ENCODE measurements around the gene TMEM134.
A peak's percentile ranks its signal among the peaks of the same experiment; 100 is the strongest.

The TMEM134 gene

GRCh38 chr11:67416416-67417335, 52.4 kb downstream of the TMEM134 start:
- no peaks in the 10 kb centered on the region for H3K9me3 ChIP-seq (ENCODE audit: control insufficient read depth in 5 of 5, low read length in 5 of 5)
- peaks cover 0 to 42% (median 36%) of the 10 kb centered on the region in 5 donors for H3K4me1 ChIP-seq (ENCODE audit: control insufficient read depth in 5 of 5, insufficient read depth in 5 of 5, low read length in 5 of 5)
- H3K27ac ChIP-seq (ENCODE audit: low read depth, low read length), result no peak overlapping the region
- H3K36me3 ChIP-seq (ENCODE audit: control insufficient read depth in 5 of 5, insufficient read depth in 5 of 5, low read length in 5 of 5), result no peaks in the 10 kb centered on the region
- no peak overlapping the region for H3K4me3 ChIP-seq (ENCODE audit: low read depth in 1 of 5, low read length in 5 of 5)
- peak overlapping the region in 1 of 5 donors; percentile 51 for H3K9ac ChIP-seq (ENCODE audit: low read length in 5 of 5)
- H3K27me3 ChIP-seq (ENCODE audit: control insufficient read depth in 5 of 5, insufficient read depth in 4 of 5, low read length in 5 of 5), result peaks cover 17 to 31% (median 22%) of the 10 kb centered on the region in 5 donors

- Histone ChIP-seq H3K27me3 (ENCODE audit: control insufficient read depth in 5 of 5, insufficient read depth in 4 of 5, low read length in 5 of 5) (peaks cover 27 to 40% (median 30%) of the 10 kb centered on the region in 5 donors), H3K4me3 (ENCODE audit: low read depth in 1 of 5, low read length in 5 of 5) (peak within 1 kb of the TSS in 1 of 5 donors; percentile 37), H3K4me1 (ENCODE audit: control insufficient read depth in 5 of 5, insufficient read depth in 5 of 5, low read length in 5 of 5) (peaks cover 0 to 39% (median 33%) of the 10 kb centered on the region in 5 donors), H3K36me3 (ENCODE audit: control insufficient read depth in 5 of 5, insufficient read depth in 5 of 5, low read length in 5 of 5) (no peaks in the 10 kb centered on the region), H3K9me3 (ENCODE audit: control insufficient read depth in 5 of 5, low read length in 5 of 5) (no peaks in the 10 kb centered on the region), H3K27ac (ENCODE audit: low read depth, low read length) (no peak within 1 kb of the TSS), H3K9ac (ENCODE audit: low read length in 5 of 5) (no peak within 1 kb of the TSS)
These were observed 53.3 kb downstream of the TMEM134 start, which contains the start of gene CARNS1 for GRCh38 chr11:67415501-67416304. TSS of gene CARNS1 (plus strand) at chr11:67415678. CDS start at chr11:67416200, 522 bp downstream.

GRCh38 chr11:67413266-67413849, 55.7 kb downstream of the TMEM134 start:
- Histone ChIP-seq H3K4me1 (ENCODE audit: control insufficient read depth in 5 of 5, insufficient read depth in 5 of 5, low read length in 5 of 5) (peaks cover 0 to 32% (median 27%) of the 10 kb centered on the region in 5 donors), H3K27me3 (ENCODE audit: control insufficient read depth in 5 of 5, insufficient read depth in 4 of 5, low read length in 5 of 5) (peaks cover 45 to 64% (median 52%) of the 10 kb centered on the region in 5 donors), H3K36me3 (ENCODE audit: control insufficient read depth in 5 of 5, insufficient read depth in 5 of 5, low read length in 5 of 5) (no peaks in the 10 kb centered on the region), H3K9ac (ENCODE audit: low read length in 5 of 5) (no peak overlapping the region), H3K9me3 (ENCODE audit: control insufficient read depth in 5 of 5, low read length in 5 of 5) (no peaks in the 10 kb centered on the region), H3K27ac (ENCODE audit: low read depth, low read length) (no peak overlapping the region), H3K4me3 (ENCODE audit: low read depth in 1 of 5, low read length in 5 of 5) (no peak overlapping the region)

- H3K4me1 ChIP-seq (ENCODE audit: control insufficient read depth in 5 of 5, insufficient read depth in 5 of 5, low read length in 5 of 5), result peaks cover 0 to 32% (median 25%) of the 10 kb centered on the region in 5 donors
- no peak overlapping the region for H3K4me3 ChIP-seq (ENCODE audit: low read depth in 1 of 5, low read length in 5 of 5)
- peaks cover 51 to 68% (median 59%) of the 10 kb centered on the region in 5 donors for H3K27me3 ChIP-seq (ENCODE audit: control insufficient read depth in 5 of 5, insufficient read depth in 4 of 5, low read length in 5 of 5)
- H3K36me3 ChIP-seq (ENCODE audit: control insufficient read depth in 5 of 5, insufficient read depth in 5 of 5, low read length in 5 of 5), result no peaks in the 10 kb centered on the region
- no peak overlapping the region for H3K9ac ChIP-seq (ENCODE audit: low read length in 5 of 5)
- H3K27ac ChIP-seq (ENCODE audit: low read depth, low read length), result no peak overlapping the region
- no peaks in the 10 kb centered on the region for H3K9me3 ChIP-seq (ENCODE audit: control insufficient read depth in 5 of 5, low read length in 5 of 5)
These were observed 56.4 kb downstream of the TMEM134 start for GRCh38 chr11:67412495-67413179.

- no peak overlapping the region for H3K27ac ChIP-seq (ENCODE audit: low read depth, low read length)
- H3K9me3 ChIP-seq (ENCODE audit: control insufficient read depth in 5 of 5, low read length in 5 of 5), result no peaks in the 10 kb centered on the region
- H3K4me1 ChIP-seq (ENCODE audit: control insufficient read depth in 5 of 5, insufficient read depth in 5 of 5, low read length in 5 of 5), result peaks cover 0 to 26% (median 20%) of the 10 kb centered on the region in 5 donors
- H3K27me3 ChIP-seq (ENCODE audit: control insufficient read depth in 5 of 5, insufficient read depth in 4 of 5, low read length in 5 of 5), result peaks cover 52 to 76% (median 67%) of the 10 kb centered on the region in 5 donors
- no peak overlapping the region for H3K4me3 ChIP-seq (ENCODE audit: low read depth in 1 of 5, low read length in 5 of 5)
- H3K9ac ChIP-seq (ENCODE audit: low read length in 5 of 5), result no peak overlapping the region
- H3K36me3 ChIP-seq (ENCODE audit: control insufficient read depth in 5 of 5, insufficient read depth in 5 of 5, low read length in 5 of 5), result no peaks in the 10 kb centered on the region
These were observed 57.3 kb downstream of the TMEM134 start for GRCh38 chr11:67411785-67412152.

All from subcutaneous abdominal adipose tissue (tissue), 5 donors.